Kidney epithelial cell (primary cell): Measurements from ENCODE around the gene CCRL2. TPM values are rescaled to one million over a fixed set of nuclear protein-coding genes. Genes with fewer than 3 reads are reported as not detected.
"Not testable (repeated sequence)": the region's sequence is repeated elsewhere in the genome, so short reads cannot be mapped to it uniquely, and the experiment has no call there.

Experiments
- DNase-seq: peaks from one replicate; pipeline ENCODE4 v3.0.0-alpha.2; 2010; ENCODE audit warnings: low read depth
- H3K27me3 ChIP-seq: 2 replicates; pipeline ENCODE4 v1.6.0; 2011; ENCODE audit warnings: low read length; ENCODE audit not compliant: control insufficient read depth, insufficient read depth
- H3K36me3 ChIP-seq: 2 replicates; pipeline ENCODE4 v1.5.1; 2011; ENCODE audit warnings: low read length; ENCODE audit not compliant: control insufficient read depth, insufficient read depth
- H3K4me3 ChIP-seq: 2 replicates; pipeline ENCODE4 v1.5.1; 2011; ENCODE audit warnings: low read depth, mild to moderate bottlenecking, control low read depth, low read length
- total RNA-seq: library from RNA; depleted of rRNA; stranded (reverse); fragments of >200 nt; gene quantifications from 2 replicates; pipeline ENCODE4 v1.2.3, GENCODE V29; 2015
- TF ChIP-seq, protein P1 (sequence below): IDR thresholded peaks from 2 replicates; pipeline ENCODE4 v1.5.1; 2011; ENCODE audit warnings: mild to moderate bottlenecking, moderate library complexity, low read length, control low read depth, inconsistent platforms; ENCODE audit not compliant: insufficient read depth, poor library complexity, severe bottlenecking

Gene CCRL2
- total RNA-seq, 1 donor from 2014 or later = 0.29 TPM

DNA sequence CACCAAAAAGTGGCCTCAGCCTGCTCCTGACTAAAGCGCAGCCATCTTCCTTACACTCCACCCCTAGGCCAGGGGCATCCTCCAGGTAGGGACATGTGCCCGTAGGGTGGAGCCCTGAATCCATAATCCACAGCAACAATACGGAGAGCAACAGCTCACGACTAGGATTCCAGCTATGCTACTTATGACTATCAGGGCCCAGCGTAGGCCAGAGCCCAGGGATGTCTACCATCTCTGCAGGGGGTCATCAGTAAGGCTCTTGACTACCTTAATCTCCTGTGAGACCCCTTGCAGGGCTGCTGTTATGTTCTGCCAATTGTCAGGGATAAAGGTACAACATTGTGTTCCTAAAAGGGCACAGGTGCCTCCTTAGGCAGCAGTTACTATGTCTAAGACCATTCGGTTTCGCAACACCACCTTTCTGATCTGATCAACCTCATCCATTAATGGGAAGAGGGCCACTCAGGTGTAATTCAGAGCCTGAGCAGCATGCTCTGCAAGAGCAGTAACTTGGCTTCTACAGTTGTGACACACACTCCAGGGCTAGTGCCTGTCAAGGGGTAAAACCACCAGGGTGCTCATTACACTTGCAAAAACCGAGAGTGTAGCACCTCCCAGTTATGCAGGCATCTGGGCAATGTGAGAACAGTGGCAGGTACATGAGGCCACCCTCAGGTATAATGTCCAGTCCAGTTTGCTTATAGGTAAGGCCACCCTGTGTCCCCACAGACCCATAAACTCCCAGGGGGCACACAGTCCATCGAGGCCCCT is 11.0 kb downstream of the CCRL2 start:
- no peak for DNase-seq
- Histone ChIP-seq H3K4me3 (no peak overlapping the region), H3K27me3 (no peaks in the 10 kb centered on the region), H3K36me3 (no peaks in the 10 kb centered on the region)
- TF ChIP-seq, protein P1, sequence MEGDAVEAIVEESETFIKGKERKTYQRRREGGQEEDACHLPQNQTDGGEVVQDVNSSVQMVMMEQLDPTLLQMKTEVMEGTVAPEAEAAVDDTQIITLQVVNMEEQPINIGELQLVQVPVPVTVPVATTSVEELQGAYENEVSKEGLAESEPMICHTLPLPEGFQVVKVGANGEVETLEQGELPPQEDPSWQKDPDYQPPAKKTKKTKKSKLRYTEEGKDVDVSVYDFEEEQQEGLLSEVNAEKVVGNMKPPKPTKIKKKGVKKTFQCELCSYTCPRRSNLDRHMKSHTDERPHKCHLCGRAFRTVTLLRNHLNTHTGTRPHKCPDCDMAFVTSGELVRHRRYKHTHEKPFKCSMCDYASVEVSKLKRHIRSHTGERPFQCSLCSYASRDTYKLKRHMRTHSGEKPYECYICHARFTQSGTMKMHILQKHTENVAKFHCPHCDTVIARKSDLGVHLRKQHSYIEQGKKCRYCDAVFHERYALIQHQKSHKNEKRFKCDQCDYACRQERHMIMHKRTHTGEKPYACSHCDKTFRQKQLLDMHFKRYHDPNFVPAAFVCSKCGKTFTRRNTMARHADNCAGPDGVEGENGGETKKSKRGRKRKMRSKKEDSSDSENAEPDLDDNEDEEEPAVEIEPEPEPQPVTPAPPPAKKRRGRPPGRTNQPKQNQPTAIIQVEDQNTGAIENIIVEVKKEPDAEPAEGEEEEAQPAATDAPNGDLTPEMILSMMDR = no peak

DNA sequence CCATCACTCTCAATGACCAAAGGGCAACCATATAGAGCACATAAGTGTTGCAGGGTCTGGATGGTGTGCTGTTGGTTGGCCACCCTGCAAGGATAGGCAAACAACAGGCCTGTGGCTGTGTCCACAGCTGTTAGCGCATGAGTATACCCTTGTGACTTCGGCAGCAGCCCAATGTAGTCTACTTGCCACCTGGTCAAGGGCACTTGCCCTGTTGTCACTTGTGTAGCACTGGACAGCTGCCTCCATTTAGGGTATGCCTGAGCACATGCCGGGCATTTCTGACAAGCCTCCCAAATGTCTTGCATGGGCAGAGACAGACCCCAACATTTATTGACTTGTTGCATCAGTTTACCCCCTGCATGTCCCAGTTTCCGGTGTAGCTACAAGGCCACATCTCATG is 12.8 kb downstream of the CCRL2 start:
- no peaks in the 10 kb centered on the region for H3K27me3 ChIP-seq
- TF ChIP-seq, protein P1 = no peak
- H3K4me3 ChIP-seq = no peak overlapping the region
- DNase-seq = no peak
- H3K36me3 ChIP-seq = no peaks in the 10 kb centered on the region

- DNase-seq = no peak
- Histone ChIP-seq H3K4me3 (no peak overlapping the region), H3K36me3 (no peaks in the 10 kb centered on the region), H3K27me3 (no peaks in the 10 kb centered on the region)
- TF ChIP-seq, protein P1 = no peak
Observed at GRCh38 chr3:46420931-46421330, 13.9 kb downstream of the CCRL2 start.

DNA sequence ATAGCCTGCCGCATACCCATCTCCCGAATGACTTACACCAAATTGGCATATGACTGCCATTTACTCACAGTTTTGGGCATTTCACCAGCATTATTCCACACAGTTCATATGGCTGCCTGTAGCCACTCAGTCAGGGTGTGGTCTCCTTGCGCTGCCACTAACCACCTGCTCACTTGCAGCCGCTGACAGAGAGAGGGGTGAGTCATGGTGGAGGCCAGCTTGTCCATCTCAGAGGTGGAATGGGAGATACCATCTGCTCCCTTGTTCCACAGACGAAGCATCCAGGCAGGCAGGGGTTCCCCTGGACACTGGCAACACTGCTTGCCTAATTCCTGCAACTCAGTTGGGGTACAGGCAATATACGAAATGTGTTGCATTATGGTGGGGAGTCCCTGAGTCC is 15.6 kb downstream of the CCRL2 start:
- TF ChIP-seq, protein P1 = no peak
- no peak for DNase-seq
- Histone ChIP-seq H3K27me3 (no peaks in the 10 kb centered on the region), H3K36me3 (no peaks in the 10 kb centered on the region), H3K4me3 (no peak overlapping the region)

- TF ChIP-seq, protein P1 = no peak
- no peak for DNase-seq
Observed at GRCh38 chr3:46423588-46423987, 16.5 kb downstream of the CCRL2 start.

DNA sequence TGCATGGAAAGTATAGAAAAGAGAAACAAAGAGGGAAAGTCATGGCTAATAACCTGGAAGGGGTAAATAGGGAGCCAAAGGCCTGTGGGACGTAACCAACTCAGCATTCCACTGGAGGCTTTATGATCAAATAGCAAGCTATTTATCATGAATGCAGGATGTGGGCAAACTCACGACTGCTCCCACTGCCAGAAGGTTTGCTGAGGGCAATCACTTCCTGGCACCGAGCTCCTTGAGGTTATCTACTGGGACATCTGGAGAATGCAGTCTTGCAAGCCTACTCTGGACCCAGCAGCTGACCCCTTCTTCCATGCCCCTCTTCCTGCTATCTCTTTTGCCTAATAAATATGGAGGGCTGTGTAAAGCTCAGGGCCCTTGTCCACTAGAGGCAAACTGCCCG is 19.4 kb downstream of the CCRL2 start:
- not testable (repeated sequence) for H3K27me3 ChIP-seq, DNase-seq, H3K36me3 ChIP-seq, H3K4me3 ChIP-seq

More at GRCh38 chr3:46423588-46423987, 16.5 kb downstream of the CCRL2 start:
- H3K27me3 ChIP-seq = no peaks in the 10 kb centered on the region
- no peak overlapping the region for H3K4me3 ChIP-seq
- no peaks in the 10 kb centered on the region for H3K36me3 ChIP-seq

DNA sequence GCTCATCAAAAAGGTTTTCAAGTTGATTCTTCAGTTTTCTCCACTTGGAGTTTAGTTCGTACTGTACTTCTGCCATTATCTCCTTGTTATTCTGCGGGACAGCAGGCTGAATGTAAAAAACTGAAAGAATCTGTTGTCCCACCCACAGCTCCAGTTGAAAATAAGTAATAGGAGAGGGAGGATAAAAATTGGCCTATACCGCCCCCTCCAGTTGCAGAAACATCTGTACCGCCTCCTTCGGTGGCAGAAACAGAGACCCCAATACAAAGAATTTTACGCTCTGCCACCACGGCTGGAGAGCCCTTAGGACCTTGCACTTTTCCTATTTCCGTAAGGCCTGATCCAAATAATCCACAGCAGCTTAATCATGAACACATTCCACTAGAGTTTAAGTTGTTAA is 20.3 kb downstream of the CCRL2 start:
- not testable (repeated sequence) for H3K27me3 ChIP-seq, DNase-seq, H3K36me3 ChIP-seq, H3K4me3 ChIP-seq
